Hepatic stellate cell (primary cell): ENCODE data around the gene SIRPA.
A peak's percentile ranks its signal among the peaks of the same experiment; 100 is the strongest.

Experiments
- DNase-seq: peaks from one replicate; pipeline ENCODE4 v3.0.0; 2011; ENCODE audit warnings: low spot score

Gene SIRPA

GRCh38 chr20:1934156-1934555 lies 38.9 kb downstream of the SIRPA start:
- peak; percentile 85 for DNase-seq

GRCh38 chr20:1934721-1935573 lies 39.7 kb downstream of the SIRPA start:
- peak; percentile 94 for DNase-seq

DNA sequence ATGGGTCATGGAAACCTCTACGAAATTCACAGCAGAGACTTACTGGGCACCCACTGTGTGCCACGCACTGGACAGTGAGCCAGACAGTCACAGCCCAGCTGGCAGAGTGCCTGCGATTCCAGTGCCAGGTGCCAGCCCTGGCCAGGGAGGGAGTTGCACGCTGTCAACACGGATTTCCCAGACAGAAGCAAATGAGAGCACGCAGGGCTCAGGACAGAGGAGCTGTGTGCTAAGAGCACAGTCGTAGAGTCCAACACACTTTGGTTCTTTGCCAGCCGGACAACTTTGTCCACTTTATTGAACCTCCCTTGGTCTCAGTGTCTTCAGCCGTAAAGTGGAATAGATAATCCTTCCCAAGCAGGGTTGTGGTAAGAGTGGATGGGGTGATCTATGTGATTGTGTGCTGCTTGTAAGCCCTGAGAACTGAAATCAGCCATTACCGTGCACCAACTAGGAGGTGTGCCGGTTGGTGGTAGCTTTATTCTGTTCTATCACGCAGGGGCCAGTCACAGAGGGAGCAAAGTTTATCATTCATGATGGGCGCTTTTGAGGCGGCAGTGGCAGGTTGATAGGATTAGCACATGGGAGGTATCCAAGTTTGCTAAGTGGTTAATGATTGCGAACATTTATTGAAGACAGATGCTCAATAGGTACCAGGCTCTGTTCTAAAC lies 40.6 kb downstream of the SIRPA start:
- DNase-seq = no peak

GRCh38 chr20:1937316-1937976 lies 42.2 kb downstream of the SIRPA start:
- no peak for DNase-seq

DNA sequence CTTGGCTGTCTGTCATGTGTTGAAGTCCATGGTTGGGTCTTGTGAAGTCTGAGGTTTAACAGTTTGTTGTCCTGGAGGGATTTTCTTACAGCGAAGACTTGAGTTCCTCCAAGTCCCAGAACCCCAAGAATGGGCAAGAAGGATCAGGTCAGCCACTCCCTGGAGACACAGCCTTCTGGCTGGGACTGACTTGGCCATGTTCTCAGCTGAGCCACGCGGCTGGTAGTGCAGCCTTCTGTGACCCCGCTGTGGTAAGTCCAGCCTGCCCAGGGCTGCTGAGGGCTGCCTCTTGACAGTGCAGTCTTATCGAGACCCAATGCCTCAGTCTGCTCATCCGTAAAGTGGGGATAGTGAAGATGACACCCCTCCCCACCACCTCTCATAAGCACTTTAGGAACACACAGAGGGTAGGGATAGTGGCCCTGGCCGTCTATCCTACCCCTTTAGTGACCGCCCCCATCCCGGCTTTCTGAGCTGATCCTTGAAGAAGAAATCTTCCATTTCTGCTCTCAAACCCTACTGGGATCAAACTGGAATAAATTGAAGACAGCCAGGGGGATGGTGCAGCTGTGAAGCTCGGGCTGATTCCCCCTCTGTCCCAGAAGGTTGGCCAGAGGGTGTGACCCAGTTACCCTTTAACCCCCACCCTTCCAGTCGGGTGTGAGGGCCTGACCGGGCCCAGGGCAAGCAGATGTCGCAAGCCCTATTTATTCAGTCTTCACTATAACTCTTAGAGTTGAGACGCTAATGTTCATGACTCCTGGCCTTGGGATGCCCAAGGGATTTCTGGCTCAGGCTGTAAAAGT lies 43.5 kb downstream of the SIRPA start:
- DNase-seq = no peak

- DNase-seq = no peak
Observed at GRCh38 chr20:1939270-1939595, 44.0 kb downstream of the SIRPA start.

DNA sequence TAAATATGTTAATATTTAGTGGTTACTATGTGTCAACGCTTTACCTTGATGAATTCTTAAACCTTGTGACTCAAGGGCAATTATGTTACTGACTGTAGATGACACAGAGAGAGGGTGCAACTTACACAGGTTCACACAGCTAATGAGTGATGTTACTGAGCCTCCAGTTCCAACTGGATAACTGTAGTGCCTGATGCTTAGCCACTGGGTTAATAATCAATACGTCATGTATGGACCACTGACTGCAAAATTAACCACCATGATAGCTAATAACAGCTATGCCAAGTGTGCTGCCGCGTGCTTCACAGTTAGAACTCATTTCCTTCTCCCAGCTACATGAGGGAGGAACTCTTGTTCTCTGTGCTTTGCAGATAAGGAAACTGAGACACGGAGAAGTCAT lies 45.4 kb downstream of the SIRPA start:
- no peak for DNase-seq

GRCh38 chr20:1941226-1941625 lies 46.0 kb downstream of the SIRPA start:
- no peak for DNase-seq

- DNase-seq = no peak
Observed at GRCh38 chr20:1942061-1942460, 46.9 kb downstream of the SIRPA start.

- DNase-seq = no peak
Observed at GRCh38 chr20:1942486-1943274, 47.5 kb downstream of the SIRPA start.

DNA sequence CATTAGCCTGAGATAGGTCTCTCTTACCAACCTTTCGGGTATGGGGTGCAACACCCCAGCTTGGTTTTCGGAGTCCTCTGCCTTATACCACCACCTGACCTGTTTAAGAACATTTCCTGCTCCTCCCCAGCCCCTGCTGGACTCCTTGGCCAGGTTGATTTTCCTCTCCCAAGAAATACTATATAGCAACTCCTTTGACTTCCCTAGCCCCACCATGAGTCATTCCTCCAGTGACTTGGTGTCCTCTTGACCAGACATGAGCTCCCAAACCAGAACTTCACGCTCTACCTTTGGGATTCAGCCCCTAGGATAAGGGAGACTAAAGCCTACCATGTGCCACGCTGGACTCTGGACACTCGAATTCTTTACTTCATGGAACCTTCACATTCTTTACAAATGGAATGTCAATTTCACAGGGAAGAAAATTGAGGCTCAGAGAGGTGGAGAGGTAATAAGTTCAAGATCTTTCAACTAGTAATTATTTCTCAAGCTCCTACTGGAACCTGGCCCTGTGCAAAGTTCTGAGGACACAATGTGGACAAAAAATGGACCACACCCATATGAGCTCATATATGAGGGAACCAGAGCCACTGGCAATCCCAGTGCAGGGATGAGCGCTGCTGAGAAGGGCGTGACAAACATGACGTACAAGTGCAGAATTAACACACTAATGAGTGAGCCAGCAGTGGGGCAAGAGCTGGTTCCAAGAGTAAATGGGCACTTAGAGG lies 48.2 kb downstream of the SIRPA start:
- DNase-seq = no peak

GRCh38 chr20:1944345-1945091 lies 49.3 kb downstream of the SIRPA start:
- DNase-seq = no peak

DNA sequence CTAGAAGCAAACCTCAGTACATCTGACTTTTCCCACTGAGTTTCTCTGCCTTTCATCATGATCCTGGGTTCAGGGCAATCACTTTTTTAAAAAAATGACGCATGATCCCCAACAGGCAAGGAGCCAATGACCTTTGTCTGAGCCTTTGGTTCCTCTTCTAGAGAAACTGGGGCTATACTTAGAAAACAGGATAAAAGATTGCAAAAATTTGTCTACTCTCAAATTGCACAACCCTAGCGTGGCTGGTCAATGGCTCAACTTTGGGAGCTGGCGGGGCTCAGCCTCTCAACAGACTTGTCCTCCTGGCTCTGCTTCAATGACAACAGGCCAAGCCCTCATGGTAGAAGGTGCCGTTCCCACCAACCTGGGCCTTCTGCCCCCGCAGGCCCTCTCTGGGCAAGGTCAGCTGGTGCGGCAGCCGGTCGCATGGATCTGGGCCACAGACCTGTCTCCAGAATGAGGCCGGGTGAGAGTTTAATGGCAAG lies 50.0 kb downstream of the SIRPA start:
- peak; percentile 47 for DNase-seq

- DNase-seq = no peak
Observed at GRCh38 chr20:1945660-1946059, 50.5 kb downstream of the SIRPA start.

DNA sequence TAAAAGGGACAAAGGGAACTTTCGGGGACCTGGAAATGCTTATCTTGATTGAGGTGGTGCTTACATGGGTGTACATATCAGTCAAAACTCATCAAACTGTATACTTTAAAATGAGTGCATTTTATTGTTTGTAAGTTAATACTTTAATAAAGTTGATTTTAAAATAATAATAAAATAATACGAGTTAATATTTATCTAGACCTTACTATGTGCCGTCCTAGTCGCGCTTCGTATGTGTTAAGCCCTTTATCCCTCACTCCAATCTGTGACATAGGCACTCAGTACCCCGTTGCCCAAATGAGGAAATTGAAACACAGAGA lies 51.2 kb downstream of the SIRPA start:
- no peak for DNase-seq

- DNase-seq = no peak
Observed at GRCh38 chr20:1946762-1947534, 51.7 kb downstream of the SIRPA start.

DNA sequence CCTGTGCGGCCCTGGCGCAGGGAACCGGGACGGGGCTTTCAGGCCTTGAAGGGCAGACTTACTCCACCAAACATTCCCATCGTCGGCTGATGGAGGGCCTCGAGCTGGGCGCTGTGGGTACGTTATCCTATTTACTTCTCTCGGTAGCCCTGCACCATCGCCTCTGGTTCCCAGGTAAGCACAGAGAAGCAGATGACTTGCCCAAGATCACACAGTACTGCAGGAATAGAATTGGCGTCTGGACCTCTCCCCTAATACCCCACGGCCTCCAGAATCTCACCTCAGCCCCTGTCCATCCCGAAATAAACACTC lies 52.3 kb downstream of the SIRPA start:
- no peak for DNase-seq

- DNase-seq = no peak
Observed at GRCh38 chr20:1949347-1950100, 54.3 kb downstream of the SIRPA start.

- DNase-seq = no peak
Observed at GRCh38 chr20:1950836-1951235, 55.6 kb downstream of the SIRPA start.
